Thymus (tissue), 11 donors: ENCODE measurements around the gene LIN37. TPM values are rescaled to one million over a fixed set of nuclear protein-coding genes. Genes with fewer than 3 reads are reported as not detected.

Experiments
- DNase-seq, 9 donors: peaks; one replicate each; pipeline ENCODE4 v3.0.0-alpha.2; 2013; ENCODE audit warnings: low spot score in 9 of 9, low read depth in 6 of 9, missing footprints in 1 of 9
- H3K27ac ChIP-seq, 2 donors: one replicate each; pipeline ENCODE4 v1.5.1; 2013; ENCODE audit warnings: control low read depth in 1 of 2, low read depth in 1 of 2, low read length in 1 of 2, mild to moderate bottlenecking in 1 of 2, moderate library complexity in 1 of 2
- H3K27me3 ChIP-seq, 2 donors: one replicate each; pipeline ENCODE4 v1.5.1; 2013; ENCODE audit warnings: low read length in 1 of 2; ENCODE audit not compliant: control insufficient read depth in 2 of 2, insufficient read depth in 1 of 2
- H3K36me3 ChIP-seq, 2 donors: one replicate each; pipeline ENCODE4 v1.5.1; 2013; ENCODE audit warnings: low read length in 1 of 2, mild to moderate bottlenecking in 1 of 2, moderate library complexity in 1 of 2; ENCODE audit not compliant: control insufficient read depth in 2 of 2, insufficient read depth in 2 of 2
- H3K4me1 ChIP-seq, 2 donors: one replicate each; pipeline ENCODE4 v1.5.1; 2013; ENCODE audit warnings: low read length in 2 of 2; ENCODE audit not compliant: control insufficient read depth in 2 of 2, insufficient read depth in 2 of 2
- H3K4me3 ChIP-seq, 2 donors: one replicate each; pipeline ENCODE4 v1.5.1; 2013; ENCODE audit warnings: low read length in 2 of 2, control low read depth in 1 of 2, mild to moderate bottlenecking in 1 of 2
- H3K9me3 ChIP-seq, 2 donors: one replicate each; pipeline ENCODE4 v1.5.1; 2013; ENCODE audit warnings: low read length in 1 of 2, mild to moderate bottlenecking in 1 of 2; ENCODE audit not compliant: control insufficient read depth in 2 of 2, insufficient read depth in 1 of 2
- WGBS: extraction: QIAGEN DNeasy Blood & Tissue Kit; methylation state at CpG from one replicate; pipeline ENCODE4 v1.1.7; 2013; 5-methylcytosine and 5-hydroxymethylcytosine counted together
- polyA plus RNA-seq: library from polyadenylated mRNA; stranded (reverse); fragments of 200-250 nt; gene quantifications from one replicate; pipeline ENCODE4 v1.2.3, GENCODE V29; 2013
- total RNA-seq: library from RNA; stranded (reverse); fragments of 120-200 nt; gene quantifications from one replicate; pipeline ENCODE4 v1.2.4, GENCODE V29; 2013
- donor health status: healthy.

The LIN37 gene
- total and polyA plus RNA-seq, 2 donors: 7.6 to 24.2 TPM

GRCh38 chr19:35754370-35755130 lies 6.2 kb downstream of the LIN37 start:
- Histone ChIP-seq H3K36me3 (peaks cover 8 to 29% of the 10 kb centered on the region in 2 donors), H3K27ac (no peak overlapping the region), H3K4me1 (peaks cover 25 to 33% of the 10 kb centered on the region in 2 donors), H3K4me3 (no peak overlapping the region), H3K27me3 (peaks cover 20 to 29% of the 10 kb centered on the region in 2 donors), H3K9me3 (peaks cover 0 to 10% of the 10 kb centered on the region in 2 donors)
- WGBS: 96% methylated on average over 13 of the region's 13 CpGs
- no peak for DNase-seq

GRCh38 chr19:35755131-35755549 lies 6.8 kb downstream of the LIN37 start:
- H3K9me3 ChIP-seq: peaks cover 0 to 10% of the 10 kb centered on the region in 2 donors
- H3K27ac ChIP-seq: no peak overlapping the region
- no peak for DNase-seq
- peaks cover 8 to 29% of the 10 kb centered on the region in 2 donors for H3K36me3 ChIP-seq
- 78% methylated on average over 17 of the region's 17 CpGs for WGBS
- H3K4me3 ChIP-seq: no peak overlapping the region
- peaks cover 25 to 35% of the 10 kb centered on the region in 2 donors for H3K4me1 ChIP-seq
- peaks cover 20 to 29% of the 10 kb centered on the region in 2 donors for H3K27me3 ChIP-seq

GRCh38 chr19:35755550-35756376 lies 7.4 kb downstream of the LIN37 start:
- 33% methylated on average over 74 of the region's 74 CpGs for WGBS
- H3K4me1 ChIP-seq: peaks cover 27 to 35% of the 10 kb centered on the region in 2 donors
- H3K27ac ChIP-seq: peak overlapping the region in 1 of 2 donors; percentile 44
- peak in 2 of 9 donors; percentile 33 to 55 for DNase-seq
- peaks cover 10 to 30% of the 10 kb centered on the region in 2 donors for H3K36me3 ChIP-seq
- H3K4me3 ChIP-seq: no peak overlapping the region
- peaks cover 20 to 29% of the 10 kb centered on the region in 2 donors for H3K27me3 ChIP-seq
- H3K9me3 ChIP-seq: peaks cover 0 to 10% of the 10 kb centered on the region in 2 donors

- no peak for DNase-seq
- peaks cover 20 to 29% of the 10 kb centered on the region in 2 donors for H3K27me3 ChIP-seq
- H3K9me3 ChIP-seq: peaks cover 0 to 10% of the 10 kb centered on the region in 2 donors
- peaks cover 27 to 35% of the 10 kb centered on the region in 2 donors for H3K4me1 ChIP-seq
- WGBS: 11% methylated on average over 52 of the region's 52 CpGs
- peak within 1 kb of the TSS; percentile 44 to 77 for H3K27ac ChIP-seq
- H3K4me3 ChIP-seq: peak within 1 kb of the TSS; percentile 100
- peaks cover 14 to 35% of the 10 kb centered on the region in 2 donors for H3K36me3 ChIP-seq
These were observed 8.2 kb downstream of the LIN37 start, which contains the start of gene HSPB6 for GRCh38 chr19:35756377-35757230. Gene HSPB6, minus strand, starts transcription at chr19:35757029. Its CDS starts 21 bp downstream, at chr19:35757008.

GRCh38 chr19:35757231-35757748 lies 8.9 kb downstream of the LIN37 start:
- no peak for DNase-seq
- Histone ChIP-seq H3K4me1 (peaks cover 27 to 35% of the 10 kb centered on the region in 2 donors), H3K36me3 (peaks cover 21 to 40% of the 10 kb centered on the region in 2 donors), H3K4me3 (peak overlapping the region; percentile 100), H3K27me3 (peaks cover 20 to 29% of the 10 kb centered on the region in 2 donors), H3K27ac (peak overlapping the region; percentile 3 to 77), H3K9me3 (peaks cover 0 to 10% of the 10 kb centered on the region in 2 donors)
- WGBS: 10% methylated on average over 19 of the region's 19 CpGs

GRCh38 chr19:35757749-35758608 lies 9.6 kb downstream of the LIN37 start, which contains the start of gene PROSER3:
Gene PROSER3, plus strand, starts transcription at chr19:35758176. Its CDS starts 40 bp downstream, at chr19:35758216.
- peaks cover 20 to 29% of the 10 kb centered on the region in 2 donors for H3K27me3 ChIP-seq
- WGBS: under 1% methylated on average over 53 of the region's 53 CpGs
- peak within 1 kb of the TSS; percentile 95 to 98 for H3K27ac ChIP-seq
- H3K4me1 ChIP-seq: peaks cover 27 to 35% of the 10 kb centered on the region in 2 donors
- H3K9me3 ChIP-seq: peaks cover 0 to 10% of the 10 kb centered on the region in 2 donors
- H3K36me3 ChIP-seq: peaks cover 14 to 36% of the 10 kb centered on the region in 2 donors
- peak within 1 kb of the TSS; percentile 100 for H3K4me3 ChIP-seq
- DNase-seq: peak; percentile 95 to 100 (median 98)

- Histone ChIP-seq H3K4me1 (peaks cover 27 to 35% of the 10 kb centered on the region in 2 donors), H3K36me3 (peaks cover 17 to 29% of the 10 kb centered on the region in 2 donors)
- 97% methylated on average over 2 of the region's 2 CpGs for WGBS
These were observed 11.3 kb downstream of the LIN37 start for GRCh38 chr19:35759697-35760096.

More at GRCh38 chr19:35759697-35760096, 11.3 kb downstream of the LIN37 start:
- H3K27ac ChIP-seq: no peak overlapping the region
- H3K4me3 ChIP-seq: no peak overlapping the region
- DNase-seq: no peak
- H3K27me3 ChIP-seq: peaks cover 20 to 29% of the 10 kb centered on the region in 2 donors
- peaks cover 0 to 10% of the 10 kb centered on the region in 2 donors for H3K9me3 ChIP-seq
